ENCODE data around the gene RGS3.

DNA sequence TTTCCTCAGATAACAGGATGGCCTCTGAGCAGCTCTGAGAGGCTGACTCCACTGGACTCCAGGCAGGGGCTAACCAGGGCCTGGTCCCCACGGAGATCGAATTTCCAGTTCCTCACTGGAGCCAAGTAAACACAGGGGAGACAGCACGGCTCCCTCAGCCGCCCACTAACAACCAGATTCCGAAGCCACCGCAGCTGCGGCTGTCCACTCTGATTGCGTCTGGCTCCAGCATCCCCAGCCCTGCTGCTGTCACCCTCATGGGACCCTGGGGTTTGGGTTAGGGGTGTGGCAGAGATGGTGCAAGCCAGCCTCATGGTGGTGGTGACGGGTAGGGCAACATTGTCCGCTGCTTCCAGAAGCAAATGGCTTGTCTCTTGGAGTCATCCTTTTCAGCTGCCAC, 172.6 kb downstream of the RGS3 start:
- TF ChIP-seq, protein P1, sequence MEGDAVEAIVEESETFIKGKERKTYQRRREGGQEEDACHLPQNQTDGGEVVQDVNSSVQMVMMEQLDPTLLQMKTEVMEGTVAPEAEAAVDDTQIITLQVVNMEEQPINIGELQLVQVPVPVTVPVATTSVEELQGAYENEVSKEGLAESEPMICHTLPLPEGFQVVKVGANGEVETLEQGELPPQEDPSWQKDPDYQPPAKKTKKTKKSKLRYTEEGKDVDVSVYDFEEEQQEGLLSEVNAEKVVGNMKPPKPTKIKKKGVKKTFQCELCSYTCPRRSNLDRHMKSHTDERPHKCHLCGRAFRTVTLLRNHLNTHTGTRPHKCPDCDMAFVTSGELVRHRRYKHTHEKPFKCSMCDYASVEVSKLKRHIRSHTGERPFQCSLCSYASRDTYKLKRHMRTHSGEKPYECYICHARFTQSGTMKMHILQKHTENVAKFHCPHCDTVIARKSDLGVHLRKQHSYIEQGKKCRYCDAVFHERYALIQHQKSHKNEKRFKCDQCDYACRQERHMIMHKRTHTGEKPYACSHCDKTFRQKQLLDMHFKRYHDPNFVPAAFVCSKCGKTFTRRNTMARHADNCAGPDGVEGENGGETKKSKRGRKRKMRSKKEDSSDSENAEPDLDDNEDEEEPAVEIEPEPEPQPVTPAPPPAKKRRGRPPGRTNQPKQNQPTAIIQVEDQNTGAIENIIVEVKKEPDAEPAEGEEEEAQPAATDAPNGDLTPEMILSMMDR (conservative IDR thresholded peaks at IDR 0.05): no peak
- TF ChIP-seq ZFX (IDR thresholded peaks at IDR 0.05): no peak
